A204.1 (cell line): ENCODE measurements around the gene ACBD6.

Experiments used
- FAIRE-seq: peaks from 2 replicates; lab custom pipeline; 2012; peaks lifted over from hg19 to GRCh38; lab: Jason Lieb, UNC

The ACBD6 gene

DNA sequence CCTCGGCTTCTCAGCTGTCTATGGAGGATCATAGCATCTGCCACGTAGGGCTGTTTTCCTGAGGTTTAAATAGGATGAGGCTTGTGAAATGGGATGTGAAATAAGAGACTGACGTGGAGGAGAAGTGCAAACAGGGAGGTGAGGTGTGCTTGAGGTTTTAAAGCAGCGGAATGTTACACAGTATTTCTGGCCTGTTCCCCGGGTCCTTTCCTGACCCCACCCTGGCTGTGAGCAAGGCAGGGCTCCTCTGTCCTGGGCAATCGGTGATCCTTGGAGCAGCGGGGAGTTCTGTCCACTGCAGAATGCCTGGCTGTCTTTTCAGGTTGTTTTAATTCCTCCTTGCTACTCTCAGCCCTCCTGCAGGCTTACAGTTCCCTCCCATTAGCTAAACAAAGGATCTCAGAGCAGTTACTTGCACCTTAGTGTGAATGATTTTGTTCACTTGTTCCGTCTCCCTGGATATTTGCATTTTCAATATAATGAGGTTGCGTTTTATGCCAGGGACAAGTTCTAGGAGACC is 233.8 kb downstream of the ACBD6 start:
- no peak for FAIRE-seq

DNA sequence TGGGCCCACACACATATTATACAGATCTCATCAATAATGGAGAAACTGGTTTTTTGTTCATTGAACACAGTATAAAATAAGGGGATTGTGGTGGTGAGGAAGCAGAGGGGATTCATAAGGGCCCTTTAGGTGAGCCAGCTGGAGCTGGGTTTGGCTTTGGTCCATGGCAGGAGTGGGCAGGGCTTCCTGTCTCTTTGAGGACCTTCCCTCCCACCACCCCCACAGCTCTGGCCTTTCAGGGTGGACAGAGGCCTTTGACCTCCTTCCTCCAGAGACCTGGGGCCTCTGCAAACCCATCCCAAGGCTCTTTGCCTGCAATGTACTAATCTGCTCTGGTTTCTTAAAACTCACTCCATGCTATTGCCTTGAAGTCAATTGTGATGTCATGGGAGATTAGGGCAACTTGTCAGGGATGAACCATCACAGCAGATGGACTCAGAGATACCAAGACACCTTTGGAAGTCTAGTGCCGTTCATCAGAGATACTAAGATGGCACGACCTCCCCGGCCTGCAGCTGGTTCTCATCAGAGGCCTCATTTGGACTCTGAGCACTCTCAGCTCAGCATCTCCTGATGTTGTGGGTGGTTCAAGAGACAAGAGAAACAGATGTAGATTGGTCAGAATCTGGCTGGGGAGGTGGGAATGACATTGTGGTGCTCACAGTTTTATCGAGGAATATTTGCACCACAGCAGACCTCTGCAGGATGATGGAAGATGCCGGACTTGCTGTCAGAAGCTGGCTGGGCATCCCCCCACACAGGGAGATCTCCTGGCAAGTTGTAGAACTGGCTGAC is 234.4 kb downstream of the ACBD6 start:
- FAIRE-seq: no peak

DNA sequence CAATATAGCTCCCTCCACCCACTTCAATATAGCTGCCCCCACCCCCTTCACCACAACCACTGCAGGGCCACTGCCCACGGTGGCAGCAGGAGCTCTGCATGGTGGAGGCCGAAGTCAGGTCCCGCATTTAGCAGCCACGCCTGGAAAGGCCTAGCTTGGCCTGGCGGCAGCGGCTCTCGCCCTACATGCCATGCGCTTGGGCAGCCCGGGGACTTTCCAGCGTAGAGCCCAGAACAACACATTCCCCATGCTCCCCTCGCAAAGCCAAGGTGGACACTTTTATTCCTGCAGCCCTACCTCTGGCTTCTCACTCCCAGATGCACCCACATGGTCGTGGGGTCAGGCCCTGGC is 235.2 kb downstream of the ACBD6 start:
- no peak for FAIRE-seq

DNA sequence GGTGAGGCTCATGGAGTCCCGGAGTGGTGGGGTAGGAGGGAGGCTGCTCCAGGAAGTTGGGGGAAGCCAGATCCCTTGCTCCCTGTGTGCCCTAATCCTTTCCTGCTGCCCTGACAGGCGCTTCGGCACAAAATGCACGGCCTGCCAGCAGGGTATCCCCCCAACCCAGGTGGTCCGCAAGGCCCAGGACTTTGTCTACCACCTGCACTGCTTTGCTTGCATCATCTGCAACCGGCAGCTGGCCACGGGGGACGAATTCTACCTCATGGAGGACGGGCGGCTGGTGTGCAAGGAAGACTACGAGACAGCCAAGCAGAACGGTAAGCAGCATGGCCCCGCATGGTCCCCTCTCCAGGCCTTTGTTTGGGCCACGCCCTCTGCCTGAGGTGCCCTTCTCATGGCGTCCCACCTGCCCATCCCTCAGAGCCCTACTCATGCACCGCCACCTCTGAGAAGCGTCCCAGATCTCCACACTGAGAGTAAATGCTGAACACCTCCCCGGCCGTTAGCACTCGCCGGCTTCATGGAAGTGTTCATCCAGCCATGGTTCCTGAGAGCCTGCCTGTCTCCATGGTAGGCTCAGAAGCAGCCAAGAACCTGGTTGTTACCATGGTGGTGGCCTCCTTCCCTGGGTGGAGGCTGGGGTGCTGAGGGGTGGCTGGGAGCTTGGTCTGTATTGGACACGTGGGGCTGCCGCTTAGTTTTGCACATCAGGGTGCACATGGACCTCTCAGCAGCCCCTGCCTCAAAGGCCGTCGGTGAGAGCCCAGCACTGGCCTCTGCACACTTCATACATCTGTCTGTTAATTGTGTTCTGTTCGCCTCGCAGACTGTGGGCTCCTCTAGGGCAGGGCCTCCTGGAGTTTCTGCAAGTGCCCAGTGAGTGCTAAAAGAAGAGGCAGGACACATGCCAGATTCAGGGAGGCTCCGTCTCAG is 235.8 kb downstream of the ACBD6 start:
- FAIRE-seq: no peak

DNA sequence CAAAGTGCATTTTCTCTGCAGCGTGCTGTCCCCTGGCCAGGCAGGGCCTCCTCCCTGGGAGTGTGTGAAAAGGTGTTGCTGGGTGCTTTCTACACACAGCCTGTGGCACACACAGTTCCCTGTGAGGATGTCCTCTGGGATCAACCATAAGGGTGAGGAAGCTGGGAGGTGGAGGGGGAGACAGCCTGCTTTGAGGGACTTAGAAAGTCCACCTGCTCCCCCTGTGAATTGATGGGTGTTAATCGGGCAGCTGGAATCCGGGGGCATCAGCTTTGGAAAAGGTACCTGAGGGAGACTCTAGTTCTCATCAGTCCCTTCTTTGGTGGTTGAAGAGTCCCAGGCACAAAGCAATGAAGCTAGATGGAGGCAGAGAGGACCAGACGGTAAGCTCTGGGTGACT is 236.5 kb downstream of the ACBD6 start:
- no peak for FAIRE-seq

DNA sequence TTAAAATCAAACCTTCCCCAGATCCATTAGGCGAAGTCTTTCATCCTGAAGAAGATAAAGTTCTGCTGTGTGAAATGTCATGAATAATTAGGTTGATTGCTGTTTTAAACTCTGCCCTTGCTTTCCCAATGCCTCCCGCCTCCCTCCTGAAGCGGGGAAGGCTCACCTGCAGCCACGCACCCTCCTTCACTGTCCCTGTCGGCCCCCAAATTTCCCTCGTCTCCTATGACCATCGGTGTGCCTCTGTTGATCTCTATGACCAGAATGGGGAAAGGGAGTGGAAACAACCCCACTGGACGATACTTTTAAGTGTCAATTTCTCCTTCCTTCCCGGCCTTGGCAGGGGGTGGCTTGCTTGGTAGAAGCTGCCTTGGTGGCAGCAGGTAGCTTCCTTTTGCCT is 237.2 kb downstream of the ACBD6 start:
- FAIRE-seq: no peak

DNA sequence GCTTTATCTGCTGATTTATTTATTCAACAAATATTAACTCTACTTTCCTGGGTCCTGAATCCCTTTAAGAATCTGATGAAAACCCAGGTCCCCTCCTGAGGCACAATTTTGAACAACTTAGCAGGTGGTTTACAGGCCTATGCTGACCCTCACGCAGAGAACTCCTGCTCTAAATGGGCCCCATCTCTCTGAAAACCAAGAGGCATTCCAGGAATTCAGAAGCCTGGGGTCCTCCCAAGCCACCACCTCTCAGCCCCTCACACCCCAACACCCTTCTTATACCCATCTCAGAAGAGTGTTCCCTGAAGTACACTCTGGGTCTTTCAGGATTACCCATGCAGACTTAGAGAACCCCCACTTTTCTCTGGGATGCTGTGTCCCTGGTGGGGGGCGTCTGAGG is 237.8 kb downstream of the ACBD6 start:
- FAIRE-seq: no peak

DNA sequence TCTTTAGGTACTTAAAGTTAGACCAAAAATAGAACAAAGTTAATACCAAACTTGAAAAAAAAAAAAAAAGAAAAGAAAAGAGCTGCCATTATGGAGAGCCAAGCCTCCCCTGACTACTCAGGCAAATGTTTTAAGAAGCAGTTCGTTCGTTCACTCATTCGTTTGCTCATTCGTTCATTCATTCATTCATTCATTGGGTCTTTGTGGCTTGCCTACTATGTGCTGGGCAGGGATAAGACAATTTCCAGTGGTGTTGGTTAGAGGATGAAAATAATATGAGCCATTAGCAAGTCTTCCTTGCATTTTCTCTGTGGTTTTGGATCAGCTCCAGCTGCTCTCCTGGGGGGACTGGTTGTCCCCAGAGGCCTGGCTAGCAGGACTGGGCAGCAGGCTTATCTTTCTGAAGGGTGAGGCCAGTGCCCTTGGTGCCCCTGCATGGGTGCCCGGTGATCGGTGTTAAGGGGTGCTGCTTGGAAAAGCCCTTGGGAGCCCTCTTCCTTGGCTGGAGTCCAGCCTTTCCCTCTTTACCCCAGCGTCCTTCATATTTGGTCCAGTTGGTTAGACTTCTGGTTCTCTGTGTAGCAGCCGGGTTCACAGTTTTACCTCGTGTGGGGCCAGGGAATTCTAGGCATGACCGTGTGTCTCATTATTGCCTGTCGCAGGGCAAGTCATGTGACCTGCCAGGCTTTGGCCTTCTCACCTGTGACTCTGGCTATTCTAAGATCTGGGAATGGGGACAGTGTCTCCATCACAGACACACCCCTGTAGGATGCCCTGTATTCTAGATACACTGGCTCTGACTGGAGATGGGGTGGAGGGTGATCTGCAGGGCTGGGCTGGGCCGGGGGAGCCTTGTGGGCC is 239.5 kb downstream of the ACBD6 start:
- FAIRE-seq: no peak

DNA sequence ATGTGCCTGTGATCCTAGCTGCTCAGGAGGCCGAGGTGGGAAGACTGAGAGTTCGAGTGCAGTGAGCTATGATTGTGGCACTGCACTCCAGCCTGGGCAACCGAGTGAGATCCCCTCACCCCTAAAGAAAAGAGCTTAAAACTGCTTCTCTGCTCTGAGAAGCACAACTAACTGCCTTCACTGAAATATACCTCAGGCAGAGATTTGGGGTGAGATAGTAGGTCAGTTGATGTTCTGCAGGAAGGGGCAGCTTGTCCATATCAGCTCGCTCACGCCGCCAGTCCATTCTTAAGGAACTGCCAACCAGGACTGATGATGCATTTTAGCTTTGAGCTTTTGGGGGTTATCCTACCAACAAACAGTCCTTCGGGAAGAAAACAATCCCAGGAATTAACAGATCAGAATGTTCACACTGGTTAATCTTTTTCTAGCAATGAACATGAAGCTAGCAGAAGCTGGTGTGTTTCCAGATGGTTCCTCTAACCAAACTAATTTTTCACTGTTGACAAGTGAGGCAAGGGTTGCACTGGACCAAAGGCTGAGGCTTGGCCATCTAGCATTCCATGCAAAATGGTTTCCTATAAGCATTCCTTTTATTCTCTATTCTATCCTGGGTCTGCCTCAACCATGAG is 240.7 kb downstream of the ACBD6 start:
- no peak for FAIRE-seq

DNA sequence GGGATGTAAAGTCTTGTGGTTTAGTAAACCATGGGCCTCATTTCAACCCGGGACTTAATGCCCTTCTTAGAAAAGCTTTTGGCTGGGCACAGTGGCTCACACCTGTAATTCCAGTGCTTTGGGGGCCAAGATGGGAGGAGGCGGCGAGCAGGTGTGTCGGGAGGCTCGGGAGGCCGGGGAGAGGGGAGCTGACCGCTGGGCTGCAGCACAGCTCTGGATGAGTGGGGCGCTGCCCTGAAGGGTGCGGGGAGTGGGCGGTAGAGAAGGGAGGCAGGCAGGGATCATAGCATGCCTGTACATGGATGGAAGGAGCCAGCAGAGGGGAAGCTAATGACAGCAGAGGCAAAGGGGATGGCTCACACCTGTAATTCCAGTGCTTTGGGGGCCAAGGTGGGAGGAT is 241.3 kb downstream of the ACBD6 start:
- no peak for FAIRE-seq

DNA sequence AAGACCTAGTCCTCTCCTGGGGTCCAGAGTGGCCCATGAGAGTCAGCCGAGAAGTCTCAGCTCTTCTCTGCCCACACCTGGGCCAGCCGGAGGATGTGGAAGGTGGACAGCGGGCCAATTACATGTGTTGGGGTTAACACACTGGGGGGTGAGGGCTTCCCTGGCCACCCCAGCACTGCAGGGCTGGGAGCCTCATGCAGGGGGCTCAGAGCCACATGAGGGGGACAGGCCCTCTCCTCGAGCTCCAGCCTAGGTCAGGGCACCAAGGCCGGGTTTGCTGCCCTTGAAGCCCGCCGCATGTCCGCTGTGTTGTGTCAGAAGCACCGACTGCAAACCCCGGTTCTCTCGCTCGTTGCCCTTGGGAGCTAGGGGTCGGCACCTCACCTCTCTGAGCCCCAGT is 241.8 kb downstream of the ACBD6 start:
- no peak for FAIRE-seq

DNA sequence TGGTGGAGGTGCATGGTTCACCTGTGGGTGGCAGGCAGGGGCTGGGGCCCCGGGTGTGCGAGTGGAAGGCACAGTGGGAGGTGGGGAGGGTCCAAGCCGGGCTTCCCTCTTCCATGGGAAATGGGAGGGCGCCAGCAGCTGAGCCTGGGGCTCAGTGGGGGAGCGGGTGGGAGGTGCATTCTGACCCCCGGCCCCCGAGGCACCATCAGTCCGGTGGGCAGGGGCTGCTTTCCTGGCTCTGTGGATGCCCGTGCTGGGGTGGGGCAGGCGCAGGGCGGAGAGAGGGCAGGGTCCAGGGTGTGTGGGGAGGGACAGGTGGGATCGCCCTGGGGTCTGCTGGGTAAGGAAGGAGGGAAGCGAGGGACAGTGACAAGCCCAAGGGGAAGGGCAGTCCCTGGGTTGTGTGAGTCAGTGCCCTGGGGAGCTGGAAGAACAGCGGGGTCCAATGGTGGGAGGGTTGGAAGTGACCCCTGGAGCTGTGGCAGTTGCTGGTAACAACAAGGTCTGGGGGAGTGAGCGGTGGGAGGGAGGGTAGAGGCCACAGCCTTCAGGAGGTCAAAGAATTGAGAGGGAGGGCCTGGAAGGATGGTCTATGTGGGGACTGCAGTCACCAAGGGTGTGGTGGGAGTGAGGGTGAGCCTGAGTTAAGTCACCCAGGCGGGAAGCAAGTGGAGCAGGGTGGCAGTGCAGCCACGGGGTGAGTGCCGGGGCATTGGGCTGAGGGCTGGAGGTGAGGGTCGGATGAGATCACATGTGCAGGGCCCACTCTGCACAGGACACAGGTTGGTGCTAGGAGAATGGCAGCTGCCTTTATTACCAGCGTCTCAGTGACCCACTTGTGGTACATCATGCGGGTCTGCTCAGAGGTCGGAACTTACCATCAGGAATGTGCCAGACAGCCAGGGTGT is 242.7 kb downstream of the ACBD6 start:
- FAIRE-seq: no peak

DNA sequence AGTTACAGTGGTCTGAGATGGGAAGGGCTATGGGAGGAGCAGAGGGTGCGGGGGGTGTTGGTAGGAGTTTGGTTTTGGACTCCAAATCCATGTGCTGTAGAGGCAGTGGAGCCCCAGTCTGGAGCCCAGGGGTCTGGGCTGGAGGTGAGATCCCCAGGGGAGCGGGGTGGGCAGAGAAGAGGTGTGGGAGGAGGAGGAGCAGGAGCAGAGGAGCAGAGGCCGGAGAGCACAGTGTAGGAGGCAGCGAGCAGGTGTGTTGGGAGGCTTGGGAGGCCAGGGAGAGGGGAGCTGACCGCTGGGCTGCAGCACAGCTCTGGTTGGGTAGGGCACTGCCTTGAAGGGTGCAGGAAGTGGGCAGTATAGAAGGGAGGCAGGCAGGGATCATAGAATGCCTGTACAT is 243.4 kb downstream of the ACBD6 start:
- FAIRE-seq: no peak

DNA sequence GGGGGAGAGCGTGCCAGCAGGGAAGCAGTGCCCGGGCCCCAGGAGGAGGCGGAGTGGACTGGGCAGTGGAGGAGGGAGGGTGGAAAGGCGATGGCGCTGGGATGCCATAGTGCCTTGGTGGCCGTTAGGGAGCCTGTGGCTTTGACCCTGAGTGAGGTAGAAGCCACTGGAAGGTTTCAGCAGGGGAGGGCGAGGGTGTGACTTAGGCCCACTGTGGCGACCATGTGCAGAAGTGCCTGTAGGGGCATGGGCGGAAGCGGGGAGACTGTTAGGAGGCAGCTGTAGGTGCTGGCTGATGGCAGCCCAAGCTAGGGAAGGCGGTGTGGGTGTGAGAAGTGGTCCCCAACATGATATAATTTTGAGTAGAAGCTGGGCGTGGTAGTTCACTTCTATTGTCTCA is 244.1 kb downstream of the ACBD6 start:
- no peak for FAIRE-seq

DNA sequence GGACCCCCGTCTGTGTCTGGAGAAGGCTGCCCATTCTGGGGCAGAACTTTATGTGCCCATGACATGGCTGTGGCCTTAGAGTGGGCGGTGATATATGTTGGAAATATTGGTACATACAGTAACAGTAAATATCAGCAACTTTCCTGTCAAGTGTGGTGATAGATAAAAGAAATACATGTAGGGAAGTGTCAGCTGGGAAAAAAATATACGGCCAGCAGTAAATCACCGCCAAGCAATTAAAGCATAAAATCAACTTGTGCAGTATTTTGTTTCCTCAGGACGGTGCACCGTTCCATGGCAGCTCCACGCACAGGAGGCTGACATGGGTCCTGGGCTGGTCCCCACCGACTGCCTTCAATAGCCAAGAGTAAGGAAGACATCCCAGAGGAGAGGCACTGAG is 244.9 kb downstream of the ACBD6 start:
- FAIRE-seq: no peak

DNA sequence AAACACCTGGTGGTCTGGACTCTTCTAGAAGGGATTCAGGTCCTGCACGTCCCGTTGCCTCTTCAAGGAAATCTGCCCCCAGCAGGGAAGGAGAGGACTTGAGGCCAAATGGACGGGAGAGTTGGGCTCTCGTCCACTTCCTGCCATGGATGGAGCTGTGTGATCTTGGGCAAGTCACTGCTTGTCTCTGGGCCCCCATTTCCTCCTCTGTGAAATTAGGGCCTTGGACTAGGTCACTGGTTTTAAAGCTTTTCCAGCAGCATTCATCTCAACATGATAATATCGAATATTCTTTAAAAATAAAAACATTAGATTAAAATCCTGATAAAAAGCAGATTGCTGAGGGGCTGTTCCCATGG is 245.4 kb downstream of the ACBD6 start:
- FAIRE-seq: no peak

DNA sequence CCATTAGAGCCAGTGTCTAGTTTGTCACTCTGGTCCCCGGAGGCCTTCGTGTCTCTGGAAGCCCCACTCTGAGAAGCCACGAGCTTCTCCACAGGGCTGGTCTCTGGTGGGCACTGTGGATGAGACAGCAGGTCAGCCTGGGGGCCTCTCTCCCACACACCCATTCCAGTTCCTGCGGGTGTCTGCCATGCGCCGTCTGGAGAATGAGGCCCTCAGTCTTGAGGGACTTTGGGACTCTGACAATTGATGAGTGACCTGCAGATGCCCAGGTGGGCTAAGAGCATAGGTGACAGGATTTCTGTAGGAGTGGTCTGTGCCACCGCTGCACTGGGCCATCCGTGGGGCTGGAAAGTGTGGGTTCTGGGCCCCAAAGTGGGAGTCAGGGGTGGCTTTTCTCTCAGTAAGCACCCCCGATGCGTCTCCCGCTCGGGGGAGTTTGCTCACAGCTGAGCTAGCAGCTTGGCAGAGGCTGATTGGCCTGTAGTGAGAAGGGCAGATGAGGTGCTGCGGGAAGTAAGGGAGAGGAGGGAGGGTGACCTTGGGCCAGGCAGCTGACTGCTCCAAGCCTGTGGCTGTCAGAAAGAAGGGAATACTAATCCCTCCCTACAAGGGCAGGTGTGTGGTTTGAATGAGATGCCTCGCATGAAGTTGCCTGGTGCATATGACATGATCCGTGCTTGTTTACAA is 245.9 kb downstream of the ACBD6 start:
- FAIRE-seq: no peak

DNA sequence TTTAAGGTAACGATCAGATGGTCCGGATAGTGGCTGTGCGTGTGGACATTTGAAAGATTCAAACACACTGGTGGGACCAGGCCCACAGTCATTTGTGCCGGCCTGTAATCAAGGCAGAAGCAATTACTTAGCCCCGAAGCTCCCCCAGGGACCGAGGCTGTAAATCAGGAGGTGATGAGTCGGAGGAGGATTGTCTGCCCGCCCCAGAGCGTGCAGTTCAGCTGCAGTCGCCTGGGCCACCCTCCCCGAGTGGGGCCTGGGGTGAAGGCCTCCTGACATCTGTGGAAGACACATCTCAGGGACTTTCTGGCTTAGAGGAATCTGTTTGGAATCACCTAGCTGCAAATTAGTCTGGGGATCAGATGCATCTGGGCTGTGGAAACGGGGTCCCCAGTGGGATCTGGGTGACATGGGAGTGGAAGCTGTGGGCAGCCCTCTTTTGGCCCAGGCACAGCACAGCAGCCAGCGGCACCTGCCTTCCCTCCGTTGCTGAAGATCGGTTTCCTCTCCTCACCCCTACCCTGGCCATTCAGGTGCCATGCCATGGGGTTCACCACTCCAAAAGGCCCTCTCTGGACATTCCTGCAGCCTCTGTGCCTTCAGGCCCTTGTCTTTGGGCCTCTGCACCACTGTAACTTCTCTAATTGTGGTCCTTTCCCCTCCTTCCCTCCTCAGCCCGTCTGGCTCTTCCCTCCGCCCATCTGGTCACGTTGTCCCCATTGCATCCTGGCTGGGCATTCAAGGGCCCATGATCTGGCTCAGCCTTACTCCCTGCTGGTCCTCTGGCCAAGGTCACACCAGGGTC is 246.6 kb downstream of the ACBD6 start:
- FAIRE-seq: no peak

DNA sequence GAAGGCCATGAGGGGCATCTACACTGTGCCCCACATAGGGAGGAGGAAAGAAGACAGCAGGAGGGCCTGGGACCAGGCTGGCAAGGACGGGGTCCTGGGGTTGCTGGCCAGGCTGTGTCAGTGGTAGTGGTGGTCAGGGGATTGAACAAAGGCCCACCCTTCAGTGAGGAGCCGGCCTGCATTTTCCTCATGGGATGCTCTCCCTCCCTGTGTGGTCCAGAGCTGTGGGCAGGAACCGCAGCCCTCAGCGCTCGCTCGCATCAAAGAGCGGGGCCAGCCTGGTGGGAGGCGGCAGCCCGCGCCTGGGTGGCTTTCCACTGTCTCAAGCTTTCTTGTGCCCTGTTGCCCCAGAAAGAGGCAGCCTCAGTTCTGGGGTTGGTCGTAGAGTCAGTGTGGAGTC is 247.5 kb downstream of the ACBD6 start:
- FAIRE-seq: no peak

DNA sequence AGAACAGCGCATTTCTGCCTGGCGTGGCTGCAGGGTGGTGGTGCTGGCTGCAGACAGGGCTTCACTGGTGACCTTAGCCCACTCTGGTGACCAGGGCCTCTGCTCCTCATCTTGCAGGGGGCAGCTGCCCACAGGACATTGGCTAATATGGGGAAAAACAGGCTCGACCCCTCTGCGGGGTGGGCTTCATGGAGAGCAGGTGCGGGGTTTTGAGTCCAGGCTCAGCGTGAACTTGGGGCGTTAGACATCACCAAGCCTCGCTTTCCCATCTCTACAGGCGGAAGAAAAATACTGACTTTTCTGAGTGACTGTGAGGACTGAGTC is 247.9 kb downstream of the ACBD6 start:
- no peak for FAIRE-seq
